Endothelial cell of umbilical vein (primary cell): ENCODE results near the gene TEX35. TPM values are rescaled to one million over a fixed set of nuclear protein-coding genes. Genes with fewer than 3 reads are reported as not detected.

Source experiments
- BruUV-seq: library from RNA; stranded (reverse); fragments of 400-500 nt; replicated peaks from 2 replicates; lab custom pipeline; 2021; lab: Mats Ljungman, UMichigan
- CTCF ChIA-PET: fragments of 300-600, 350-600 bp; sonication (Branson Sonifier 250); formaldehyde crosslinking; loops from one replicate; lab custom pipeline; 2021; ENCODE audit warnings: antibody characterized with exemption, inconsistent platforms; lab: Charles Lee
- POLR2A ChIA-PET: fragments of 300-600, 350-600 bp; sonication (Branson Sonifier 250); formaldehyde crosslinking; loops from one replicate; lab custom pipeline; 2021; ENCODE audit warnings: antibody characterized with exemption, inconsistent platforms; lab: Charles Lee
- DNase-seq: peaks from one replicate; pipeline ENCODE4 v3.0.0-alpha.2; 2011; ENCODE audit warnings: low read depth, low spot score
- FAIRE-seq: peaks from 2 replicates; lab custom pipeline; 2011; peaks lifted over from hg19 to GRCh38; lab: Jason Lieb, UNC
- H2AFZ ChIP-seq: 2 replicates; pipeline ENCODE4 v1.6.0; 2012; ENCODE audit warnings: low read depth, low read length, control low read depth, inconsistent platforms
- H3K27ac ChIP-seq: 2 replicates; pipeline ENCODE4 v1.5.1; 2011; ENCODE audit warnings: low read depth, mild to moderate bottlenecking, control low read depth, low read length, moderate library complexity; ENCODE audit not compliant: insufficient read depth
- H3K27me3 ChIP-seq, 2 experiments: 2 replicates each; pipeline versions ENCODE4 v1.6.0 to v1.6.1; 2011; ENCODE audit warnings: low read length in 2 of 2, mixed read lengths in 1 of 2; ENCODE audit not compliant: control insufficient read depth in 2 of 2, insufficient read depth in 2 of 2
- H3K36me3 ChIP-seq, 2 experiments: 2 replicates in 1 of 2; 3 replicates in 1 of 2; pipeline ENCODE4 v1.5.1; 2011; ENCODE audit warnings: low read length in 2 of 2, mild to moderate bottlenecking in 1 of 2, moderate library complexity in 1 of 2; ENCODE audit not compliant: control insufficient read depth in 2 of 2, insufficient read depth in 2 of 2; ENCODE audit errors: extremely low read depth in 1 of 2
- H3K4me1 ChIP-seq: 3 replicates; pipeline ENCODE4 v1.5.1; 2011; ENCODE audit warnings: mild to moderate bottlenecking, low read length; ENCODE audit not compliant: control insufficient read depth, insufficient read depth; ENCODE audit errors: extremely low read depth
- H3K4me2 ChIP-seq: 2 replicates; pipeline ENCODE4 v1.6.1; 2011; ENCODE audit warnings: low read length, control low read depth, mixed read lengths; ENCODE audit not compliant: insufficient read depth
- H3K4me3 ChIP-seq, 3 experiments: fragments of 200-600 bp in 1 of 3; sonication (generic), shearing (Covaris generic) in 1 of 3; replicated peaks in 1 of 3; 2 replicates each; pipeline ENCODE4 v1.5.1; 2011 to 2016; ENCODE audit warnings: control low read depth in 3 of 3, low read length in 3 of 3, mild to moderate bottlenecking in 2 of 3, inconsistent platforms in 1 of 3, low read depth in 1 of 3, moderate library complexity in 1 of 3; ENCODE audit not compliant: insufficient read depth in 1 of 3
- H3K79me2 ChIP-seq: 2 replicates; pipeline ENCODE4 v1.6.0; 2012; ENCODE audit warnings: low read length, inconsistent platforms; ENCODE audit not compliant: control insufficient read depth, insufficient read depth
- H3K9ac ChIP-seq: replicated peaks from 2 replicates; pipeline ENCODE3; 2011; ENCODE audit warnings: low read length, control low read depth; ENCODE audit not compliant: insufficient read depth; ENCODE audit errors: extremely low read depth
- H3K9me1 ChIP-seq: replicated peaks from 3 replicates; pipeline ENCODE4 v1.6.0; 2011; ENCODE audit warnings: mild to moderate bottlenecking, low read length; ENCODE audit not compliant: control insufficient read depth, insufficient read depth; ENCODE audit errors: extremely low read depth
- H3K9me3 ChIP-seq: replicated peaks from 2 replicates; pipeline ENCODE4 v1.5.1; 2012; ENCODE audit warnings: low read length, inconsistent platforms; ENCODE audit not compliant: control insufficient read depth, insufficient read depth
- H4K20me1 ChIP-seq: replicated peaks from 2 replicates; pipeline ENCODE3; 2011; ENCODE audit warnings: mild to moderate bottlenecking, low read length; ENCODE audit not compliant: control insufficient read depth, insufficient read depth; ENCODE audit errors: extremely low read depth
- EZH2 ChIP-seq: IDR thresholded peaks from 2 replicates; pipeline ENCODE4 v1.6.1; 2012; ENCODE audit warnings: borderline replicate concordance, low read depth, mild to moderate bottlenecking, moderate library complexity, low read length, inconsistent platforms; ENCODE audit not compliant: severe bottlenecking
- FOS ChIP-seq: IDR thresholded peaks from 2 replicates; pipeline ENCODE4 v1.6.1; 2011; ENCODE audit warnings: mild to moderate bottlenecking, low read length, moderate library complexity, borderline replicate concordance; ENCODE audit not compliant: insufficient read depth
- GATA2 ChIP-seq: IDR thresholded peaks from 2 replicates; pipeline ENCODE4 v1.7.0; 2011; ENCODE audit warnings: low read depth, mild to moderate bottlenecking, moderate library complexity, mixed read lengths, low read length; ENCODE audit not compliant: insufficient read length, insufficient read depth
- JUN ChIP-seq: IDR thresholded peaks from 2 replicates; pipeline ENCODE4 v1.6.1; 2011; ENCODE audit warnings: borderline replicate concordance, low read depth; ENCODE audit not compliant: insufficient read length, insufficient read depth
- MYC ChIP-seq: IDR thresholded peaks from one replicate; pipeline ENCODE4 v1.6.1; 2011; ENCODE audit warnings: mild to moderate bottlenecking, low read depth, low read length
- POLR2A ChIP-seq: IDR thresholded peaks from 2 replicates; pipeline ENCODE4 v1.6.1; 2012; ENCODE audit warnings: low read depth, mild to moderate bottlenecking, control low read depth, low read length
- POLR2AphosphoS5 ChIP-seq: IDR thresholded peaks from 2 replicates; pipeline ENCODE4 v1.6.1; 2012; ENCODE audit warnings: low read depth, mild to moderate bottlenecking, control low read depth, low read length, moderate library complexity; ENCODE audit not compliant: insufficient read depth
- dilution Hi-C: fragments of 300-500 bp; cut with MboI; formaldehyde crosslinking; loops from one replicate; pipeline ENCODE4 v1.15.0; 2019; ENCODE audit warnings: low sequenced_read_pairs; ENCODE audit not compliant: extremely low pct_ligation_motif_present
- intact Hi-C: fragments of 100-400 bp; cut with micrococcal nuclease; formaldehyde crosslinking; loops from one replicate; pipeline ENCODE4 v1.10.0; 2022
- polyA plus RNA-seq, 4 experiments: library from polyadenylated mRNA; depleted of rRNA in 3 of 4; stranded (reverse) in 3 of 4; unstranded in 1 of 4; fragments of >200 nt; gene quantifications; 2 replicates each; pipeline versions ENCODE4 v1.2.1 to v1.2.3, GENCODE V29; 2011 to 2012; ENCODE audit warnings: missing spikeins in 1 of 4
- total RNA-seq: library from RNA; stranded (reverse); gene quantifications from 2 replicates; pipeline ENCODE4 v1.2.3, GENCODE V29; 2021
- TF ChIP-seq, protein P1 (sequence below): IDR thresholded peaks from 2 replicates; pipeline ENCODE4 v1.6.1; 2011; ENCODE audit not compliant: insufficient read depth, insufficient read length
- TF ChIP-seq, protein P2 (sequence below), 2 donors: IDR thresholded peaks; 1 replicate in 1 of 2; 2 replicates in 1 of 2; pipeline ENCODE4 v1.5.1; 2011; ENCODE audit warnings: low read length in 2 of 2, mild to moderate bottlenecking in 2 of 2, moderate library complexity in 2 of 2, control low read depth in 1 of 2, inconsistent platforms in 1 of 2, low read depth in 1 of 2; ENCODE audit not compliant: insufficient read depth in 1 of 2; ENCODE audit errors: extremely low read depth in 1 of 2

The TEX35 gene
- total and polyA plus RNA-seq, 2 donors (not counting 3 experiments of a cell fraction or from before 2014, with no cell fraction given) = not detected

GRCh38 chr1:178494569-178494971 lies 18.3 kb upstream of the TEX35 start:
- Histone ChIP-seq H3K9me3 (no peaks in the 10 kb centered on the region), H2AFZ (no peak overlapping the region), H3K36me3 (no peaks in the 10 kb centered on the region), H3K27me3 (no peaks in the 10 kb centered on the region), H3K4me2 (no peak overlapping the region), H4K20me1 (no peaks in the 10 kb centered on the region), H3K27ac (no peak overlapping the region), H3K9me1 (no peaks in the 10 kb centered on the region), H3K9ac (no peak overlapping the region), H3K4me3 (no peak overlapping the region), H3K79me2 (no peaks in the 10 kb centered on the region), H3K4me1 (no peaks in the 10 kb centered on the region)
- no TSS peak for BruUV-seq
- ChIA-PET CTCF (interaction anchor here (1.0 to 1.9 kb wide), 4 partner anchors 9 to 194 kb away, joined by 3 to 8 read pairs (median 6); no protein-coding TSS in a partner anchor), POLR2A (no interaction called here)
- DNase-seq (no peak), FAIRE-seq (no peak)
- dilution Hi-C loops = no loop called here
- TF ChIP-seq MYC (no peak), GATA2 (no peak), EZH2 (no peak), POLR2A (no peak), POLR2AphosphoS5 (no peak), JUN (no peak), FOS (no peak)
- TF ChIP-seq, protein P1, sequence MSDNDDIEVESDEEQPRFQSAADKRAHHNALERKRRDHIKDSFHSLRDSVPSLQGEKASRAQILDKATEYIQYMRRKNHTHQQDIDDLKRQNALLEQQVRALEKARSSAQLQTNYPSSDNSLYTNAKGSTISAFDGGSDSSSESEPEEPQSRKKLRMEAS = no peak
- TF ChIP-seq, protein P2, sequence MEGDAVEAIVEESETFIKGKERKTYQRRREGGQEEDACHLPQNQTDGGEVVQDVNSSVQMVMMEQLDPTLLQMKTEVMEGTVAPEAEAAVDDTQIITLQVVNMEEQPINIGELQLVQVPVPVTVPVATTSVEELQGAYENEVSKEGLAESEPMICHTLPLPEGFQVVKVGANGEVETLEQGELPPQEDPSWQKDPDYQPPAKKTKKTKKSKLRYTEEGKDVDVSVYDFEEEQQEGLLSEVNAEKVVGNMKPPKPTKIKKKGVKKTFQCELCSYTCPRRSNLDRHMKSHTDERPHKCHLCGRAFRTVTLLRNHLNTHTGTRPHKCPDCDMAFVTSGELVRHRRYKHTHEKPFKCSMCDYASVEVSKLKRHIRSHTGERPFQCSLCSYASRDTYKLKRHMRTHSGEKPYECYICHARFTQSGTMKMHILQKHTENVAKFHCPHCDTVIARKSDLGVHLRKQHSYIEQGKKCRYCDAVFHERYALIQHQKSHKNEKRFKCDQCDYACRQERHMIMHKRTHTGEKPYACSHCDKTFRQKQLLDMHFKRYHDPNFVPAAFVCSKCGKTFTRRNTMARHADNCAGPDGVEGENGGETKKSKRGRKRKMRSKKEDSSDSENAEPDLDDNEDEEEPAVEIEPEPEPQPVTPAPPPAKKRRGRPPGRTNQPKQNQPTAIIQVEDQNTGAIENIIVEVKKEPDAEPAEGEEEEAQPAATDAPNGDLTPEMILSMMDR (IDR thresholded peaks at IDR 0.05; ENCODE audit: extremely low read depth in 1 of 2, insufficient read depth in 1 of 2, low read depth in 1 of 2, low read length in 2 of 2) = no peak
- intact Hi-C loops = no loop called here
